ENCODE measurements around the gene JARID2. TPM values are rescaled to one million over a fixed set of nuclear protein-coding genes. Genes with fewer than 3 reads are reported as not detected.

Gene JARID2
- total and polyA plus RNA-seq, 2 of the 8 experiments (the other 6 are each of a cell fraction or from before 2014, with no cell fraction given) = 60.1 to 239 TPM

DNA sequence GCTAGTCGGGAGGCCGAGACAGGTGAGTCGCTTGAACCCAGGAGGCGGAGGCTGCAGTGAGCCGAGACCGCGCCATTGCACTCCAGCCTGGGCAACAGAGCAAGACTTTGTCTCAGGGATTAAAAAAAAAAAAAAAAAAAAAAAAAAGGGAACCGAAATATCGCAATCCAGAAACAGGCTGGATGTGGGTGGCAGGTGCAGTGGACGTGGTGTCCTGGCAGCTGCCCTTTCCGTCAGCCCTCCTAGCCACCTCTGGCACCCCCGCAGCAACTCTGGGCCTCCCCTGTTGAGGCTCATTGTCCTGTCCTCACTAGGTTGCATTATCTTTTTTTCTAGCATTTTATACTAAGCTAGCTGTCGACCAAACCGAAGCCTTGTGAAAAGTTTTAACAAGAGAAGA, 303.5 kb downstream of the JARID2 start:
- Histone ChIP-seq H3K27ac (ENCODE audit: low read depth, low read length) (no peak overlapping the region), H3K27me3 (replicated peaks in 1 of 4; ENCODE audit: control insufficient read depth in 3 of 4, extremely low read depth in 1 of 4, insufficient read depth in 3 of 4, low read length in 3 of 4) (no peaks in the 10 kb centered on the region), H3K23ac (ENCODE audit: insufficient read length) (no peak overlapping the region), H3K9me3 (ENCODE audit: insufficient read depth in 2 of 2, low read depth in 1 of 2, low read length in 1 of 2) (no peaks in the 10 kb centered on the region), H3K4ac (replicated peaks; ENCODE audit: insufficient read length, low read depth, low read length) (no peak overlapping the region), H2BK5ac (ENCODE audit: low read depth, low read length) (no peak overlapping the region), H3K79me1 (ENCODE audit: low read depth, low read length) (no peaks in the 10 kb centered on the region), H4K91ac (replicated peaks; ENCODE audit: insufficient read length, low read length) (no peak overlapping the region), H3K56ac (replicated peaks; ENCODE audit: insufficient read length, low read depth, low read length) (no peak overlapping the region), H4K20me1 (replicated peaks in 1 of 2; ENCODE audit: control insufficient read depth in 1 of 2, insufficient read depth in 2 of 2, low read length in 2 of 2) (peaks cover 0 to 3% of the 10 kb centered on the region in 2 experiments), H4K8ac (ENCODE audit: extremely low read depth, insufficient read depth, low read length) (no peak overlapping the region), H2BK120ac (replicated peaks; ENCODE audit: low read depth, low read length) (no peak overlapping the region), H3K4me3 (ENCODE audit: extremely low read depth in 1 of 4, insufficient read depth in 2 of 4, low read depth in 3 of 4, low read length in 4 of 4) (no peak overlapping the region), H4K5ac (ENCODE audit: insufficient read length, low read depth, low read length) (no peak overlapping the region), H2BK20ac (ENCODE audit: low read length) (no peak overlapping the region), H2AFZ (ENCODE audit: low read length) (no peak overlapping the region), H3K23me2 (ENCODE audit: low read depth, low read length) (no peaks in the 10 kb centered on the region), H3K9ac (replicated peaks in 1 of 4; ENCODE audit: extremely low read depth in 1 of 4, low read depth in 3 of 4, low read length in 3 of 4) (no peak overlapping the region), H3K14ac (ENCODE audit: insufficient read length) (no peak overlapping the region), H3K36me3 (ENCODE audit: control insufficient read depth in 2 of 4, insufficient read depth in 4 of 4, low read length in 3 of 4) (no peaks in the 10 kb centered on the region), H3K4me1 (replicated peaks in 1 of 4; ENCODE audit: control insufficient read depth in 3 of 4, insufficient read depth in 4 of 4, low read length in 3 of 4) (peaks cover 0 to 10% (median 8%) of the 10 kb centered on the region in 4 experiments; a peak in 4 of 7 replicates), H2BK15ac (ENCODE audit: low read length) (no peak overlapping the region; the same call in 1 of the 2 replicates), H3K4me2 (ENCODE audit: insufficient read depth in 1 of 2, low read depth in 2 of 2, low read length in 2 of 2) (no peak overlapping the region), H3K79me2 (ENCODE audit: control insufficient read depth in 1 of 2, insufficient read depth in 2 of 2, low read length in 2 of 2) (no peaks in the 10 kb centered on the region), H2AK5ac (ENCODE audit: low read depth, low read length) (no peak overlapping the region), H3K18ac (ENCODE audit: extremely low read depth, low read length) (no peak overlapping the region), H2BK12ac (ENCODE audit: low read depth, low read length) (no peak overlapping the region)
- FAIRE-seq (no peak), DNase-seq (ENCODE audit: low read depth in 1 of 2, low spot score in 2 of 2) (no peak)
- WGBS, 2 experiments (ENCODE audit: extremely low coverage in 1 of 2, insufficient coverage in 1 of 2, insufficient read length in 1 of 2, insufficient replicate concordance in 2 of 2, low coverage in 1 of 2, low lambda C conversion rate in 2 of 2, missing lambda C conversion rate in 1 of 2) = 90% methylated on average over 7 of the region's 14 CpGs; no CpG with 5 or more reads in 1 of the 2 experiments
- ChIA-PET CTCF (ENCODE audit: partially characterized antibody) (no interaction called here), POLR2A (ENCODE audit: partially characterized antibody) (no interaction called here)
- no peak for TF ChIP-seq CHD2 (IDR thresholded peaks at IDR 0.05; ENCODE audit: low read length)
- no peak for TF ChIP-seq RBBP5 (IDR thresholded peaks at IDR 0.05; ENCODE audit: borderline replicate concordance, low read depth, low read length)
- TF ChIP-seq JUND (IDR thresholded peaks at IDR 0.05; ENCODE audit: low read length) = no peak
- no peak for TF ChIP-seq SIRT6 (IDR thresholded peaks at IDR 0.05; ENCODE audit: low read length)
- TF ChIP-seq NRF1 (IDR thresholded peaks at IDR 0.05; ENCODE audit: low read depth, low read length) = no peak
- no peak for TF ChIP-seq MAX (IDR thresholded peaks at IDR 0.05)
- TF ChIP-seq POLR2AphosphoS5 (IDR thresholded peaks at IDR 0.05; ENCODE audit: low read depth, low read length) = no peak
